GM12891 (cell line): Measurements from ENCODE around the gene ANXA6.

Experiments
- DNase-seq: peaks from one replicate; pipeline ENCODE4 v3.0.0; 2011; ENCODE audit warnings: low spot score; ENCODE audit not compliant: insufficient read length
- FAIRE-seq: peaks from 2 replicates; lab custom pipeline; 2011; peaks lifted over from hg19 to GRCh38; lab: Jason Lieb, UNC
- PAX5 ChIP-seq: IDR thresholded peaks from 2 replicates; pipeline ENCODE4 v1.6.1; 2011; ENCODE audit warnings: low read length, moderate library complexity, mild to moderate bottlenecking; ENCODE audit not compliant: insufficient read depth, severe bottlenecking
- POLR2A ChIP-seq: IDR thresholded peaks from 2 replicates; pipeline ENCODE4 v1.6.1; 2011; ENCODE audit warnings: low read depth, low read length, control low read depth
- POLR2AphosphoS5 ChIP-seq: IDR thresholded peaks from 2 replicates; pipeline ENCODE4 v1.6.1; 2011; ENCODE audit warnings: low read depth, low read length, control low read depth
- POU2F2 ChIP-seq: IDR thresholded peaks from 2 replicates; pipeline ENCODE4 v1.6.1; 2011; ENCODE audit warnings: low read depth, mild to moderate bottlenecking, control low read depth, low read length, moderate library complexity
- SPI1 ChIP-seq: IDR thresholded peaks from 2 replicates; pipeline ENCODE4 v1.6.1; 2011; ENCODE audit warnings: low read depth, low read length, control low read depth
- TAF1 ChIP-seq: IDR thresholded peaks from 2 replicates; pipeline ENCODE4 v1.6.1; 2011; ENCODE audit warnings: low read depth, low read length, control low read depth

ANXA6 gene

GRCh38 chr5:151107084-151107483, 50.5 kb downstream of the ANXA6 start:
- TF ChIP-seq PAX5, result no peak
- no peak for TF ChIP-seq POU2F2
- TF ChIP-seq POLR2AphosphoS5, result no peak
- no peak for TF ChIP-seq TAF1
- no peak for TF ChIP-seq SPI1
- TF ChIP-seq POLR2A, result no peak
- DNase-seq, result no peak
- no peak for FAIRE-seq

- no peak for DNase-seq
- TF ChIP-seq POU2F2, result peak; percentile 43; the same call in 1 of the 2 replicates
- TF ChIP-seq SPI1, result no peak
- no peak for FAIRE-seq
Measured at GRCh38 chr5:151106509-151106908, 51.1 kb downstream of the ANXA6 start.

GRCh38 chr5:151106043-151106442, 51.5 kb downstream of the ANXA6 start:
- FAIRE-seq, result no peak
- no peak for TF ChIP-seq POLR2A
- no peak; the same call in 1 of the 2 replicates for TF ChIP-seq SPI1
- TF ChIP-seq POLR2AphosphoS5, result no peak
- TF ChIP-seq TAF1, result no peak
- TF ChIP-seq PAX5, result no peak
- TF ChIP-seq POU2F2, result no peak
- no peak for DNase-seq

- FAIRE-seq (no peak), DNase-seq (no peak)
- no peak for TF ChIP-seq SPI1
- no peak for TF ChIP-seq TAF1
- no peak for TF ChIP-seq POLR2AphosphoS5
- TF ChIP-seq POLR2A, result no peak
- TF ChIP-seq PAX5, result no peak
- TF ChIP-seq POU2F2, result no peak
Measured at GRCh38 chr5:151105561-151105960, 52.0 kb downstream of the ANXA6 start.

GRCh38 chr5:151104795-151105194, 52.8 kb downstream of the ANXA6 start:
- TF ChIP-seq POLR2AphosphoS5 (0 out of 2 replicates have a peak, but pooled peaks have one; percentile 9), PAX5 (no peak)
- FAIRE-seq (no peak), DNase-seq (no peak)

- TF ChIP-seq POLR2A (no peak), POLR2AphosphoS5 (peak; percentile 48; the same call in 1 of the 2 replicates)
- DNase-seq (no peak), FAIRE-seq (no peak)
Measured at GRCh38 chr5:151101746-151102145, 55.8 kb downstream of the ANXA6 start.

- no peak for TF ChIP-seq SPI1
- TF ChIP-seq PAX5, result no peak
- TF ChIP-seq POU2F2, result no peak
- TF ChIP-seq TAF1, result no peak
- no peak for TF ChIP-seq POLR2AphosphoS5
- TF ChIP-seq POLR2A, result no peak; the same call in 1 of the 2 replicates
- no peak for FAIRE-seq
- no peak for DNase-seq
Measured at GRCh38 chr5:151101151-151101550, 56.4 kb downstream of the ANXA6 start.

- FAIRE-seq (no peak), DNase-seq (no peak)
- no peak for TF ChIP-seq SPI1
- TF ChIP-seq PAX5, result no peak
- no peak for TF ChIP-seq POLR2AphosphoS5
- no peak; the same call in 1 of the 2 replicates for TF ChIP-seq POLR2A
- TF ChIP-seq POU2F2, result no peak
- TF ChIP-seq TAF1, result no peak
Measured at GRCh38 chr5:151100681-151101080, 56.9 kb downstream of the ANXA6 start.

- 0 out of 2 replicates have a peak, but pooled peaks have one; percentile 5 for TF ChIP-seq POU2F2
- peak; percentile 59 for TF ChIP-seq POLR2A
- 0 out of 2 replicates have a peak, but pooled peaks have one; percentile 47 for TF ChIP-seq POLR2AphosphoS5
- no peak for TF ChIP-seq PAX5
- TF ChIP-seq TAF1, result no peak
- TF ChIP-seq SPI1, result no peak
- DNase-seq (no peak), FAIRE-seq (peak; percentile 23)
Measured at GRCh38 chr5:151098768-151099121, 58.8 kb downstream of the ANXA6 start.

GRCh38 chr5:151097820-151098767, 59.5 kb downstream of the ANXA6 start:
- TF ChIP-seq TAF1 (no peak), POU2F2 (peak; percentile 8; the same call in 1 of the 2 replicates), SPI1 (peak; percentile 63; the same call in 1 of the 2 replicates), PAX5 (no peak), POLR2AphosphoS5 (peak; percentile 38; the same call in 1 of the 2 replicates), POLR2A (peak; percentile 19; the same call in 1 of the 2 replicates)
- DNase-seq (no peak), FAIRE-seq (peak; percentile 52)
